RCC 7860 (cell line): ENCODE measurements around the gene ZNF747.

Source experiments
- DNase-seq: peaks from one replicate; pipeline ENCODE4 v3.0.0-alpha.2; 2015; ENCODE audit warnings: low spot score
- FAIRE-seq: peaks from 2 replicates; lab custom pipeline; 2012; peaks lifted over from hg19 to GRCh38; lab: Jason Lieb, UNC

The ZNF747 gene

DNA sequence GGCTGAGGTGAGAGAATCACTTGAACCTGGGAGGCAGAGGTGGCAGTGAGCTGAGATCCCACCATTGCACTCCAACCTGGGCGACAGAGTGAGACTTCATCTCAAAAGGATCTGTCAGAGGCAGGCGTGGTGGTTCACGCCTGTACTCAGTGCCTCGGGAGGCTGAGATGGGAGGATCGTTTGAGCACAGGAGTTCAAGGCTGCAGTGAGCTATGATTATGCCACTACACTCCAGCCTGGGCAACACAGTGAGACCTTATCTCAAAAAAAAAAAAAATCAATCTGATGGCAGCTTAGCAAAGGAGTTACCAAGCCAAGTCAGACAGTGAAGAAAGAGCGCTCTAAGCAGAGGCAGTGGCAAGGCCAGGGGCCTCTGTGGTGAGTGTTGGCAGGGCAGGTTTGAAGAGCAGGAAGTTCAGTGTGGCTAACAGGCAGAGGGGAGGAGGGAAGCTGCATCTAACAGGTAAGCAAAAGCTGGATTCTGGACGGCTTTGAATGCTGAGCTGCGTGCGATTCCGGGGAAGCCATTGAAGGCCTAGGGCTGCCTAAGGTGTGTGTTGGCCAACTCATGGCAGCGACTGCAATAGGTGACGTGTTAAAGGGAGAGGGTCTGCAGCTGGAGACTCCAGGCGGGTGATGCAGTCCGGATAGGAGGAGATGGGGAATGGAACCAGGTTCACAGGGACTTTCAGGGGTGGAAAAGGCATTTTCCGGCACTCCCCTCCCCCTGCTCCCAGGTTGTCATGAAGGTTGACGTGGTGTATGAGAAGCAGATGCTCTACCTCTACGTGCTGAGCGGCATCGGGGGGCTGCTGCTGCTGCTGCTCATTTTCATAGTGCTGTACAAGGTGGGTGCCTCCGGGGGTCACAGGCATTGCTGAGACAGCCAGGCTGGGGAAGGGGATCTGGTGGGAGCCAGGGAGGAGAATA is 15.3 kb downstream of the ZNF747 start:
- DNase-seq, result no peak
- FAIRE-seq, result no peak

DNA sequence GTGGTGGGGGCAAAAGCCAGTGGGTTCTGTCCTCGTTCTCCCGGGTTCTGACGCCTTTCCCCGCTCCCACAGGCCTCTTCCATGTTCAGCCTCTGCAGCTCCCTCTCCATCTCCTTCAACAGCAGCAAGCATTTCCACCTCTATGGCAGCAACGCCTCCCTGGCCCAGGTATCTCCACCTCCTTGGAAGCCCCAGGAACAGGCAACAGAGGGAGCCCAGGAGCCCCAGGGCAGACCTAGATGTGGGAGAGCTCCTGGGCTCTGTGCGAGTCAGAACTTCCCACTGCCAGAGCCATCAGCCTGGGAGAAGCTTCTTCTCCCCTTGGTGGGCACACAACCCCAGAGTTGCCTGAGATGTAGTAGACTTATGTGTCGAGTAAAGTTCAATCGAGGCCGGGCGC is 16.1 kb downstream of the ZNF747 start:
- no peak for FAIRE-seq

DNA sequence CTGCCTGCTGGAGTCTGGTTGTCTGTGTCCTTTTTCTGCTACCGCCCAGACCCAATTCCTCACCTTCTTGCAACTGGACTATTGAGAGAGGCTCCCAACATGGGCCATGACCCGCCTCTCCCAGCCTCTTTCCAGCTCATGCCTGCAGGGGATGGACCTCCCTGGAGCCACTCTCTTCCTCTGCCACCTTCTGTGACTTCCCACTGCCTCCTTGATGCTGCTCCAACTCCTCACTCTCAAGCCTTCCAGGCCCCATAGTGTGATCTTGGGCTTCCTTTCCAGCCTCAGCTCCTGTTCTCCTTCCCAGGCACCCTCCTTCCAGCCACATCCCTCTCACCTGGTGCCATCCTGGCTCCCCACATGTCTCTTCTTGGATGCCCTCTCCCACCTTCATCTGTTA is 19.4 kb downstream of the ZNF747 start:
- no peak for DNase-seq
- no peak for FAIRE-seq

More for the DNA sequence above, 16.1 kb downstream of the ZNF747 start:
- no peak for DNase-seq

GRCh38 chr16:30511509-30511908 is 23.1 kb downstream of the ZNF747 start:
- FAIRE-seq, result no peak
- DNase-seq, result no peak

GRCh38 chr16:30510376-30510938 is 24.2 kb downstream of the ZNF747 start:
- FAIRE-seq (no peak), DNase-seq (no peak)

GRCh38 chr16:30509081-30509765 is 25.4 kb downstream of the ZNF747 start:
- FAIRE-seq, result no peak
- no peak for DNase-seq

GRCh38 chr16:30503403-30504296 is 31.0 kb downstream of the ZNF747 start:
- DNase-seq (no peak), FAIRE-seq (no peak)

- FAIRE-seq (no peak), DNase-seq (no peak)
Observed at GRCh38 chr16:30499284-30499683, 35.4 kb downstream of the ZNF747 start.

GRCh38 chr16:30494709-30495108 is 39.9 kb downstream of the ZNF747 start:
- DNase-seq (no peak), FAIRE-seq (no peak)

DNA sequence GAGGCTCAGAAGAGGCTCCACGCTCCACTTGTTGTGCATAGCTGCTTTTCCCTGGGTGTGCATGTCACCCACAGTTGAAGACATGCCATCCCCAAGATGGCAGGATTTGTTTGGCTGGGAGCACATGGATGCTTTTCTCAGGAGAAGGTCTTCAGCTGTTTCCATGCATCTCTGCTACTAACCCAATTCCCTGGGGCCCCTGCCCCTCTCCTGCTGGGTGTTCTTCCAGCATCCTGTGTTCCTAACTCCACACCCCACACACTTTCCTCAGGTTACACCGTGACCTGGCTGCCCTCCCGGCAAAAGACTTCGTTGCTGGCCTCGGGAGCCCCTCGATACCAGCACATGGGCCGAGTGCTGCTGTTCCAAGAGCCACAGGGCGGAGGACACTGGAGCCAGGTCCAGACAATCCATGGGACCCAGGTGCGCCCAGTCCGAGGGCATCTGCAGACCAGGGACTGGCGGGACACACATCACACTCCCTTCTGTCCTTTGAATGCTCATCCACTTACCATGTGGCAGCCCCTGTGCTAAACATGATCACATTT is 40.6 kb downstream of the ZNF747 start:
- no peak for DNase-seq
- no peak for FAIRE-seq

GRCh38 chr16:30491744-30492308 is 42.8 kb downstream of the ZNF747 start:
- peak; percentile 84 for FAIRE-seq
- DNase-seq, result peak; percentile 79

DNA sequence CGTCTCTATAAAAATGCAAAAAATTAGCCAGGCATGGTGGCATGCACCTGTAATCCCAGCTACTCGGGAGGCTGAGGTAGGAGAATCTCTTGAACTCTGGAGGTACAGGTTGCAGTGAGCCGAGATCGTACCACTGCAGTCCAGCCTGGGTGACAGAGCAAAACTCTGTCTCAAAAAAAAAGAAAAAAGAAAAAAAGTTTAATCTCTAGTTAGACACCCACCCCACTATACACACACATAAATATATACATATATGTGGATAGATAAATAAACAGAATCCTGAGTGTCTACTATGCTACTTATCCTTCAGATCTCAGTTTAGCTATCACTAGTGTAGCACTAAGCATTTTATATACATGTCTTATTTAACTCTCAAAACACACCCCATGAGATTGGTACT is 43.4 kb downstream of the ZNF747 start:
- no peak for DNase-seq
- no peak for FAIRE-seq

GRCh38 chr16:30490210-30490609 is 44.4 kb downstream of the ZNF747 start:
- DNase-seq (no peak), FAIRE-seq (no peak)

DNA sequence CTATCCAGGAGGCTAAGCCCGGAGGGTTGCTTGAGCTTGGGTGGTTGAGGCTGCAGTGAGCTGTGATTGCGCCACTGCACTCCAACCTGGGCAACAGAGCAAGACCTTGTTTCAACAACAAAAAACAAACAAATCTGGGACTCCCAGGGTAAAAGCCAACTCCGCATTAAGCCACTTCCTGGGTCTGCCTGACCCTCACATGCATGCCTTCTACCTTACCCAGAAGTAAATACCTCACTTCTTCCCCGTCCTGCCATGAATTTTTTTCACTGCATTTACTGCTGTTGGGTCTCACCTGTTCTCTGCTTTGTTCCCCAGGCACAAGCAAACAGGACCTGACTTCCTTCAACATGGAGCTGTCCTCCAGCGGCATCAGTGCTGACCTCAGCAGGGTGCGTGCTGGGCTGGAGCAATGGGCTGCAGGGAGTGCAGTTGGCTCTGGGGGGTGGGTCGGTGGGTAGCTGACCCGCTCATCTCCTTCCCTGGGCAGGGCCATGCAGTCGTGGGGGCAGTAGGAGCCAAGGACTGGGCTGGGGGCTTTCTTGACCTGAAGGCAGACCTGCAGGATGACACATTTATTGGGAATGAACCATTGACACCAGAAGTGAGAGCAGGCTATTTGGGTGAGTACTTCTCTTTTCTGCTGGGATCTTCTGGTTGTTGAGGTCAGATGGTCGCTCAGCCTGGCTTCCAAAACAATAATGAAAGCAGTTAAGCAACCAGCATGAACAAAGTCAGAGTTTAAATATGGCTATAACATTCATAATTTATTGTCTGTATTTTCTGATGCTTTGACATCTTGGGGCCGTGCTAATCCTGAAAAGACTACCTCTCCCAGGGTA is 45.7 kb downstream of the ZNF747 start:
- DNase-seq (no peak), FAIRE-seq (no peak)

DNA sequence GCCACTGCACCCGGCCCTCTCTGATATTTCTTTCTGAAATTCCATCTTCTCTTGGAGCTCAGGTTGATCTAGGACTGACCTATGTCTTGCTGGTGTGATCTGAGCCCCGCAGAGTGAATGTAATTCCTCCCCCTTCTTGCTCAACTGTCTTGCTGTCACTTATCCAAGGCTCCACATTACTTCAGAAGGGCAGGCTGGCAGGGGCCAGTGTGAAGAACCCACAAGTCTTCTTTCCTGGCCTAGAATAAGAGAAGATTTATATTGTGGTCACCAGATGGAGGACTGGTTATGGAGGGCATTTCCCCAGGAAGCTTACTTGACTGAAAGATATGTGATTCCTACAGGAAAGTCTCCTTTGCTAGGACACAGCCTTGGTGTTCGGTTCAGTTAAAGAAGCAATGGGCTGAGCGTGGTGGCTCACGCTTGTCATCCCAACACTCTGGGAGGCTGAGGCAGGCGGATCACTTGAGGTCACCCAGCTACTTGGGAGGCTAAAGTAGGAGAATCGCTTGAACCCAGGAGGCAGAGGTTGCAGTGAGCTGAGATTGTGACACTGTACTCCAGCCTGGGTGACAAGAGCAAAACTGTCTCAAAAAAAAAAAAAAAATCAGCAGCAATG is 48.7 kb downstream of the ZNF747 start:
- no peak for DNase-seq
- FAIRE-seq, result no peak

GRCh38 chr16:30484887-30485286 is 49.8 kb downstream of the ZNF747 start:
- DNase-seq, result no peak
- no peak for FAIRE-seq

- no peak for FAIRE-seq
- no peak for DNase-seq
Observed at GRCh38 chr16:30482366-30482765, 52.3 kb downstream of the ZNF747 start.

DNA sequence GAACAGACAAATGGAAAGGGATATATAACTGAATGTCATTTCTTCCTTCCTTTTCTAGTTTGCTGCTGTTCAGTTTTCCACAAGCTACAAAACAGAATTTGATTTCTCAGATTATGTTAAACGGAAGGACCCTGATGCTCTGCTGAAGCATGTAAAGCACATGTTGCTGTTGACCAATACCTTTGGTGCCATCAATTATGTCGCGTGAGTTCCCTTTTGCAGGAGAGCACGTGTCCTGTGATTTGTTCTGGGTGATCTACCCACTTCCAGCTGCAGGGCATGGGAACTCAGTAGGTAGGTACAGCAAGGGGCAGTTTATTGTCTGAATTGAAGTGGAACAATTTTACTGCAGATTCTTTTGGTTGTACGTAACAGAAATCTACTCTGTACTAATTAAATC is 53.3 kb downstream of the ZNF747 start:
- no peak for FAIRE-seq
- DNase-seq, result no peak
